ENCODE results near the gene NOMO2.
"Not testable (repeated sequence)": the region's sequence is repeated elsewhere in the genome, so short reads cannot be mapped to it uniquely, and the experiment has no call there.

NOMO2 gene

DNA sequence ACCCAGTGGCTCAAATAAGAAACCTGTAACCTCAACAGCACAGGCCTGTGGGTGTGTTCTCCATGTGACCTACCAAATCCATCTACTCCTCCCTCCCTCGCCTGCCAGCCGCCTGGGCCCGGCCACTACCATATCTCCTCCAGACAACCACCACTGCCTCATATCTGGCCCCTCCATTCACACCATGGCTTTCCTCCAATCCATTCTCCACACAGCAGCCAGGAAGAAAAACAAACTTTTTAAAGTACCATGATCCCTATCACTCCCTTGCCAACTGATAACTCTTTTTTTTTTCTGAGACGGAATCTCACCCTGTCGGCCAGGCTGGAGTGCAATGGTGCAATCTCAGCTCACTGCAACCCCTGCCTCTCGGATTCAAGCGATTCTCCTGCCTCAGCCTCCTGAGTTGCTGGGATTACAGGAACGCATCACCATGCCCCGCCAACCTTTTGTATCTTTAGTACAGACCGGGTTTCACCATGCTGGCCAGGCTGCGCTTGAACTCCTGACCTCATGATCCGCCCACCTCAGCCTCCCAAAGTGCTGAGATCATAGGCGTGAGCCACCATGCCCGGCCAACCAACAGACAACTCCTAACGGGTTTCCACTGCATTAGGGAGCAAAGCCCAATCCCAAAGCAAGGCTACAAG is 26.3 kb downstream of the NOMO2 start:
- not testable (repeated sequence) for H3K36me3 ChIP-seq (ENCODE audit: control insufficient read depth, insufficient read depth, low read length); H3K23ac ChIP-seq (ENCODE audit: low read length); H2BK5ac ChIP-seq (ENCODE audit: low read length); H3K79me1 ChIP-seq (ENCODE audit: low read length); H3K56ac ChIP-seq (ENCODE audit: low read length); H2AK5ac ChIP-seq (ENCODE audit: low read length); DNase-seq; H3K4me1 ChIP-seq (ENCODE audit: control insufficient read depth, low read depth, low read length); H3K4me2 ChIP-seq (ENCODE audit: low read length); H3K9ac ChIP-seq (ENCODE audit: low read length); H2BK15ac ChIP-seq (replicated peaks; ENCODE audit: low read depth); H3K27ac ChIP-seq (ENCODE audit: low read depth, low read length); H4K5ac ChIP-seq (ENCODE audit: low read length); H3K79me2 ChIP-seq (ENCODE audit: control insufficient read depth, insufficient read depth, low read length); H2BK120ac ChIP-seq (ENCODE audit: low read depth, low read length); H3K18ac ChIP-seq (ENCODE audit: low read length); H3K4me3 ChIP-seq (ENCODE audit: low read length); H3K4ac ChIP-seq (ENCODE audit: low read depth, low read length); H3K27me3 ChIP-seq (ENCODE audit: insufficient read depth, low read length, poor library complexity); H4K8ac ChIP-seq (ENCODE audit: low read depth, low read length)
- no CpG with 5 or more reads among the region's 15 CpGs for WGBS (ENCODE audit: extremely low coverage, insufficient coverage, low lambda C conversion rate)

GRCh38 chr16:18534308-18534707 is 27.6 kb downstream of the NOMO2 start:
- H3K27me3 ChIP-seq (ENCODE audit: insufficient read depth, low read length, poor library complexity); H3K4me3 ChIP-seq (ENCODE audit: low read length); H4K8ac ChIP-seq (ENCODE audit: low read depth, low read length); H3K56ac ChIP-seq (ENCODE audit: low read length); H3K79me1 ChIP-seq (ENCODE audit: low read length); H2BK120ac ChIP-seq (ENCODE audit: low read depth, low read length); DNase-seq; H2BK15ac ChIP-seq (replicated peaks; ENCODE audit: low read depth); H3K4ac ChIP-seq (ENCODE audit: low read depth, low read length); H2BK5ac ChIP-seq (ENCODE audit: low read length); H3K9ac ChIP-seq (ENCODE audit: low read length); H3K4me1 ChIP-seq (ENCODE audit: control insufficient read depth, low read depth, low read length); H3K27ac ChIP-seq (ENCODE audit: low read depth, low read length); H4K5ac ChIP-seq (ENCODE audit: low read length); H3K23ac ChIP-seq (ENCODE audit: low read length); H2AK5ac ChIP-seq (ENCODE audit: low read length); H3K18ac ChIP-seq (ENCODE audit: low read length); H3K36me3 ChIP-seq (ENCODE audit: control insufficient read depth, insufficient read depth, low read length); H3K4me2 ChIP-seq (ENCODE audit: low read length); H3K79me2 ChIP-seq (ENCODE audit: control insufficient read depth, insufficient read depth, low read length): not testable (repeated sequence)
- WGBS (ENCODE audit: extremely low coverage, insufficient coverage, low lambda C conversion rate), result no CpG with 5 or more reads among the region's 4 CpGs

GRCh38 chr16:18531323-18531722 is 30.6 kb downstream of the NOMO2 start:
- not testable (repeated sequence) for H3K27ac ChIP-seq (ENCODE audit: low read depth, low read length); H2BK15ac ChIP-seq (replicated peaks; ENCODE audit: low read depth); H3K4me3 ChIP-seq (ENCODE audit: low read length); H3K4me1 ChIP-seq (ENCODE audit: control insufficient read depth, low read depth, low read length); H4K5ac ChIP-seq (ENCODE audit: low read length); H4K8ac ChIP-seq (ENCODE audit: low read depth, low read length); H3K36me3 ChIP-seq (ENCODE audit: control insufficient read depth, insufficient read depth, low read length); H3K79me1 ChIP-seq (ENCODE audit: low read length); H2BK120ac ChIP-seq (ENCODE audit: low read depth, low read length); H2BK5ac ChIP-seq (ENCODE audit: low read length); H3K18ac ChIP-seq (ENCODE audit: low read length); H3K56ac ChIP-seq (ENCODE audit: low read length); H3K4ac ChIP-seq (ENCODE audit: low read depth, low read length); H3K23ac ChIP-seq (ENCODE audit: low read length); H2AK5ac ChIP-seq (ENCODE audit: low read length); H3K79me2 ChIP-seq (ENCODE audit: control insufficient read depth, insufficient read depth, low read length); H3K27me3 ChIP-seq (ENCODE audit: insufficient read depth, low read length, poor library complexity); DNase-seq; H3K9ac ChIP-seq (ENCODE audit: low read length); H3K4me2 ChIP-seq (ENCODE audit: low read length)
- WGBS (ENCODE audit: extremely low coverage, insufficient coverage, low lambda C conversion rate), result no CpG with 5 or more reads among the region's 10 CpGs

DNA sequence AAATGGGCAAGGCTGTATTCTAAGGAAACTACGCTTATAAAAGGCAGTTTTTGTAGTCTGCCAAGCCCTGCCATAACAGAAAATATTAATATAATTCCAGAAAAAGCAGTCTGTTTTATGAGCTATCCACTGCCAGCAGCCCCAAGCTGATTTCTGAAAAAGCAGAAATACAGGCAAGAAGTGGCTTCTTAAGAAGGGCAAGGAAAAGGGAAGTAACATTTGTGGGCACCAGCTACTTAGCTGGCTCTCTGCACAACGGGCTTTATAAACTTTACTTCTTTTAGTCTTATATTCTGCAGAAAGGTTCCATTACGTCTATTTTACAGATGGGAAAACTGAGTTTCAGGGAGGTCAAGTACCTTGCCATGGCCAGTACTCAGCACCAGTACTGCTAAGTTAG is 31.6 kb downstream of the NOMO2 start:
- H3K4me1 ChIP-seq (ENCODE audit: control insufficient read depth, low read depth, low read length); H2BK5ac ChIP-seq (ENCODE audit: low read length); H2AK5ac ChIP-seq (ENCODE audit: low read length); H3K36me3 ChIP-seq (ENCODE audit: control insufficient read depth, insufficient read depth, low read length); DNase-seq; H4K8ac ChIP-seq (ENCODE audit: low read depth, low read length); H3K23ac ChIP-seq (ENCODE audit: low read length); H3K27me3 ChIP-seq (ENCODE audit: insufficient read depth, low read length, poor library complexity); H2BK15ac ChIP-seq (replicated peaks; ENCODE audit: low read depth); H3K79me2 ChIP-seq (ENCODE audit: control insufficient read depth, insufficient read depth, low read length); H3K56ac ChIP-seq (ENCODE audit: low read length); H3K9ac ChIP-seq (ENCODE audit: low read length); H3K18ac ChIP-seq (ENCODE audit: low read length); H3K4me3 ChIP-seq (ENCODE audit: low read length); H2BK120ac ChIP-seq (ENCODE audit: low read depth, low read length); H3K27ac ChIP-seq (ENCODE audit: low read depth, low read length); H3K4ac ChIP-seq (ENCODE audit: low read depth, low read length); H3K4me2 ChIP-seq (ENCODE audit: low read length); H4K5ac ChIP-seq (ENCODE audit: low read length); H3K79me1 ChIP-seq (ENCODE audit: low read length): not testable (repeated sequence)
- no CpG with 5 or more reads among the region's 3 CpGs for WGBS (ENCODE audit: extremely low coverage, insufficient coverage, low lambda C conversion rate)

DNA sequence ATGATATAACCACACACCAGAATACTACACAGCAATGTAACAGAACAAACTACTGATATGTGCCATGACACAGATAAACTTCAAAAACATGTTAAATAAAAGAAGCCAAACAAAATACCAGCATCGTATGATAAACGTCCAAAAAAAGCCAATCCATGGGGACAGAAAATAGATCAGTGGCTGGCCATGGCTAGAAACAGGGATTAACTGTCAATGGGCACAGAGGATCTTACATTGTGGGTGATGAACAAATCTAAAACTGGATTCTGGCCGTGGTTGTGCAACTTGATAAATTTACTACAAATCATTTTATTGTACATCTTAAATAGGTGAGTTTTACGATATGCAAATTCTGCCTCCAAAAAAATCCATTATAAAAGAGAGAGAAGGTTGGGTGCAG is 35.4 kb downstream of the NOMO2 start:
- H3K27ac ChIP-seq (ENCODE audit: low read depth, low read length); H3K36me3 ChIP-seq (ENCODE audit: control insufficient read depth, insufficient read depth, low read length); H3K4me2 ChIP-seq (ENCODE audit: low read length); H3K4me1 ChIP-seq (ENCODE audit: control insufficient read depth, low read depth, low read length); H3K23ac ChIP-seq (ENCODE audit: low read length); H4K8ac ChIP-seq (ENCODE audit: low read depth, low read length); H2BK5ac ChIP-seq (ENCODE audit: low read length); H2BK15ac ChIP-seq (replicated peaks; ENCODE audit: low read depth); H3K9ac ChIP-seq (ENCODE audit: low read length); H3K56ac ChIP-seq (ENCODE audit: low read length); H3K4me3 ChIP-seq (ENCODE audit: low read length); H2BK120ac ChIP-seq (ENCODE audit: low read depth, low read length); H2AK5ac ChIP-seq (ENCODE audit: low read length); H3K18ac ChIP-seq (ENCODE audit: low read length); DNase-seq; H3K79me1 ChIP-seq (ENCODE audit: low read length); H3K27me3 ChIP-seq (ENCODE audit: insufficient read depth, low read length, poor library complexity); H4K5ac ChIP-seq (ENCODE audit: low read length); H3K4ac ChIP-seq (ENCODE audit: low read depth, low read length); H3K79me2 ChIP-seq (ENCODE audit: control insufficient read depth, insufficient read depth, low read length): not testable (repeated sequence)
- WGBS (ENCODE audit: extremely low coverage, insufficient coverage, low lambda C conversion rate), result no CpG with 5 or more reads among the region's 4 CpGs

GRCh38 chr16:18525882-18526482 is 35.9 kb downstream of the NOMO2 start:
- H3K56ac ChIP-seq (ENCODE audit: low read length); H3K79me2 ChIP-seq (ENCODE audit: control insufficient read depth, insufficient read depth, low read length); H3K4me3 ChIP-seq (ENCODE audit: low read length); H2AK5ac ChIP-seq (ENCODE audit: low read length); H2BK120ac ChIP-seq (ENCODE audit: low read depth, low read length); H3K4me2 ChIP-seq (ENCODE audit: low read length); H2BK15ac ChIP-seq (replicated peaks; ENCODE audit: low read depth); H2BK5ac ChIP-seq (ENCODE audit: low read length); H3K79me1 ChIP-seq (ENCODE audit: low read length); H3K27me3 ChIP-seq (ENCODE audit: insufficient read depth, low read length, poor library complexity); DNase-seq; H3K9ac ChIP-seq (ENCODE audit: low read length); H3K4me1 ChIP-seq (ENCODE audit: control insufficient read depth, low read depth, low read length); H4K8ac ChIP-seq (ENCODE audit: low read depth, low read length); H3K23ac ChIP-seq (ENCODE audit: low read length); H3K18ac ChIP-seq (ENCODE audit: low read length); H3K4ac ChIP-seq (ENCODE audit: low read depth, low read length); H4K5ac ChIP-seq (ENCODE audit: low read length); H3K36me3 ChIP-seq (ENCODE audit: control insufficient read depth, insufficient read depth, low read length); H3K27ac ChIP-seq (ENCODE audit: low read depth, low read length): not testable (repeated sequence)
- no CpG with 5 or more reads among the region's 8 CpGs for WGBS (ENCODE audit: extremely low coverage, insufficient coverage, low lambda C conversion rate)
